Smooth muscle cell (in vitro differentiated cells): ENCODE measurements around the gene WWTR1. TPM values are rescaled to one million over a fixed set of nuclear protein-coding genes. Genes with fewer than 3 reads are reported as not detected.

ENCODE experiments used
- DNase-seq: peaks from one replicate; lab custom pipeline; 2025; ENCODE audit not compliant: unreplicated experiment; lab: John Stamatoyannopoulos, UW
- H2AFZ ChIP-seq: fragments of 200-600 bp; sonication (generic); 2 replicates; pipeline ENCODE4 v1.6.0; 2016; ENCODE audit warnings: antibody characterized with exemption, low read depth, mild to moderate bottlenecking
- H3F3A ChIP-seq: fragments of 200-600 bp; sonication (generic); 2 replicates; pipeline ENCODE4 v1.6.0; 2017; ENCODE audit warnings: antibody characterized with exemption, low read depth
- H3K27ac ChIP-seq: fragments of 200-600 bp; sonication (generic); 2 replicates; pipeline ENCODE4 v1.5.1; 2016; ENCODE audit warnings: low read depth, mild to moderate bottlenecking
- H3K27me3 ChIP-seq: fragments of 200-600 bp; sonication (generic); 2 replicates; pipeline ENCODE4 v1.6.1; 2016; ENCODE audit warnings: low read depth, mild to moderate bottlenecking
- H3K36me3 ChIP-seq: fragments of 200-600 bp; sonication (generic); 2 replicates; pipeline ENCODE4 v1.5.1; 2016; ENCODE audit warnings: low read depth
- H3K4me1 ChIP-seq: fragments of 200-600 bp; sonication (generic); 2 replicates; pipeline ENCODE4 v1.5.1; 2016; ENCODE audit warnings: low read depth
- H3K4me2 ChIP-seq: fragments of 200-600 bp; sonication (generic); 2 replicates; pipeline ENCODE4 v1.6.0; 2016; ENCODE audit warnings: mild to moderate bottlenecking
- H3K4me3 ChIP-seq: fragments of 200-600 bp; sonication (generic); 2 replicates; pipeline ENCODE4 v1.5.1; 2016; ENCODE audit warnings: mild to moderate bottlenecking
- H3K79me2 ChIP-seq: fragments of 200-600 bp; sonication (generic); 2 replicates; pipeline ENCODE4 v1.6.0; 2016; ENCODE audit warnings: low read depth, mild to moderate bottlenecking
- H3K9ac ChIP-seq: fragments of 200-600 bp; sonication (generic); 2 replicates; pipeline ENCODE4 v1.6.0; 2016; ENCODE audit warnings: low read depth
- H3K9me3 ChIP-seq: fragments of 200-600 bp; sonication (generic); replicated peaks from 2 replicates; pipeline ENCODE4 v1.5.1; 2016; ENCODE audit warnings: low read depth
- H4K20me1 ChIP-seq: fragments of 200-600 bp; sonication (generic); 2 replicates; pipeline ENCODE4 v1.6.0; 2016; ENCODE audit warnings: low read depth
- CTCF ChIP-seq: fragments of 200-600 bp; sonication (generic); IDR thresholded peaks from 2 replicates; pipeline ENCODE4 v1.5.1; 2017; ENCODE audit warnings: borderline replicate concordance, mild to moderate bottlenecking, antibody characterized with exemption; ENCODE audit not compliant: insufficient read depth, poor library complexity, severe bottlenecking
- WGBS: methylation state at CpG from one replicate; pipeline ENCODE4 v1.1.7; 2016; ENCODE audit warnings: low lambda C conversion rate; 5-methylcytosine and 5-hydroxymethylcytosine counted together
- polyA plus RNA-seq: library from polyadenylated mRNA; unstranded; fragments of >200 nt; fragmentation: Nextera tagmentation; extraction: Ambion mirVana; gene quantifications from 2 replicates; pipeline ENCODE4 v1.2.1, GENCODE V29; 2016
- total RNA-seq: library from RNA; depleted of rRNA; stranded (reverse); fragments of >200 nt; gene quantifications from 2 replicates; pipeline ENCODE4 v1.2.3, GENCODE V29; 2014

The WWTR1 gene
- total and polyA plus RNA-seq, 2 experiments from 2014 or later: 38.4 to 55.6 TPM

- no peak for TF ChIP-seq CTCF
- Histone ChIP-seq H3K27ac (peak overlapping the region; percentile 90), H3K27me3 (no peaks in the 10 kb centered on the region), H3K4me3 (no peak overlapping the region), H3K4me1 (peaks cover 9% of the 10 kb centered on the region), H2AFZ (no peak overlapping the region), H3K9me3 (no peaks in the 10 kb centered on the region), H3K4me2 (peak overlapping the region; percentile 38), H3K9ac (peak overlapping the region; percentile 55), H4K20me1 (peaks cover 34% of the 10 kb centered on the region), H3F3A (peaks cover 7% of the 10 kb centered on the region), H3K36me3 (no peaks in the 10 kb centered on the region), H3K79me2 (peaks cover 78% of the 10 kb centered on the region)
- 42% methylated on average over 13 of the region's 13 CpGs for WGBS
- DNase-seq: no peak
These were observed 109.7 kb downstream of the WWTR1 start for GRCh38 chr3:149547954-149548668.

GRCh38 chr3:149547413-149547812 lies 110.4 kb downstream of the WWTR1 start:
- 66% methylated on average over 9 of the region's 9 CpGs for WGBS
- H3F3A ChIP-seq: peaks cover 7% of the 10 kb centered on the region

GRCh38 chr3:149545049-149545448 lies 112.8 kb downstream of the WWTR1 start:
- H3K27ac ChIP-seq: no peak overlapping the region
- no peaks in the 10 kb centered on the region for H3K36me3 ChIP-seq
- no peaks in the 10 kb centered on the region for H3K9me3 ChIP-seq
- H3K9ac ChIP-seq: no peak overlapping the region
- no peak overlapping the region for H2AFZ ChIP-seq
- peaks cover 22% of the 10 kb centered on the region for H3K4me1 ChIP-seq
- 73% methylated on average over 2 of the region's 2 CpGs for WGBS
- H3F3A ChIP-seq: peaks cover 23% of the 10 kb centered on the region
- H3K4me3 ChIP-seq: no peak overlapping the region
- peaks cover 82% of the 10 kb centered on the region for H3K79me2 ChIP-seq
- no peak for DNase-seq
- no peak for TF ChIP-seq CTCF
- no peak overlapping the region for H3K4me2 ChIP-seq
- H4K20me1 ChIP-seq: peaks cover 34% of the 10 kb centered on the region
- no peaks in the 10 kb centered on the region for H3K27me3 ChIP-seq

More at GRCh38 chr3:149547413-149547812, 110.4 kb downstream of the WWTR1 start:
- TF ChIP-seq CTCF: no peak
- Histone ChIP-seq H3K9me3 (no peaks in the 10 kb centered on the region), H3K27me3 (no peaks in the 10 kb centered on the region), H3K4me3 (no peak overlapping the region), H4K20me1 (peaks cover 34% of the 10 kb centered on the region), H3K9ac (peak overlapping the region; percentile 55), H2AFZ (no peak overlapping the region), H3K36me3 (no peaks in the 10 kb centered on the region), H3K4me2 (peak overlapping the region; percentile 38), H3K79me2 (peaks cover 85% of the 10 kb centered on the region), H3K27ac (peak overlapping the region; percentile 90), H3K4me1 (peaks cover 14% of the 10 kb centered on the region)
- DNase-seq: no peak
